B cell (primary cell): ENCODE data around the gene HNRNPU. TPM values are rescaled to one million over a fixed set of nuclear protein-coding genes. Genes with fewer than 3 reads are reported as not detected.

ENCODE experiments used
- ATAC-seq: fragments of 200-7000 bp; cut with Tn5 transposase; one replicate; pipeline ENCODE4 v1.10.0; 2021; ENCODE audit warnings: low read depth, mild to moderate bottlenecking, moderate number of reproducible peaks, moderate library complexity
- CTCF ChIA-PET: fragments of 350-600 bp; sonication (Branson Sonifier 250); formaldehyde crosslinking; loops from one replicate; lab custom pipeline; 2021; ENCODE audit warnings: antibody characterized with exemption, inconsistent platforms; lab: Charles Lee
- POLR2A ChIA-PET: fragments of 350-600 bp; sonication (Branson Sonifier 250); formaldehyde crosslinking; loops from one replicate; lab custom pipeline; 2021; ENCODE audit warnings: antibody characterized with exemption; lab: Charles Lee
- DNase-seq: peaks from one replicate; pipeline ENCODE4 v3.0.0; 2013
- H2AFZ ChIP-seq: 2 replicates; pipeline ENCODE4 v1.6.1; 2012; ENCODE audit warnings: mild to moderate bottlenecking, low read depth, low read length; ENCODE audit not compliant: insufficient read depth, poor library complexity, severe bottlenecking
- H3K27ac ChIP-seq, 2 donors: 1 replicate in 1 of 2; 2 replicates in 1 of 2; pipeline ENCODE4 v1.5.1; 2012 to 2013; ENCODE audit warnings: low read length in 2 of 2, mild to moderate bottlenecking in 2 of 2, moderate library complexity in 1 of 2
- H3K27me3 ChIP-seq, 4 experiments: fragments of 200-600 bp in 1 of 4; sonication (generic) in 1 of 4; replicated peaks in 1 of 4; 1 replicate in 2 of 4; 2 replicates in 2 of 4; pipeline versions ENCODE4 v1.6.1 to v1.7.0; 2013 to 2016; ENCODE audit warnings: low read length in 3 of 4, mild to moderate bottlenecking in 2 of 4, mixed read lengths in 1 of 4, moderate library complexity in 1 of 4; ENCODE audit not compliant: insufficient read depth in 4 of 4, control insufficient read depth in 3 of 4; ENCODE audit errors: control extremely low read depth in 1 of 4
- H3K36me3 ChIP-seq, 2 experiments: replicated peaks in 1 of 2; 1 replicate in 1 of 2; 2 replicates in 1 of 2; pipeline versions ENCODE4 v1.6.1 to v1.7.1; 2013; ENCODE audit warnings: low read length in 1 of 2; ENCODE audit not compliant: insufficient read depth in 2 of 2, control insufficient read depth in 1 of 2; ENCODE audit errors: control extremely low read depth in 1 of 2, extremely low read depth in 1 of 2
- H3K4me1 ChIP-seq, 2 donors: fragments of 200-600 bp in 1 of 2; sonication (generic) in 1 of 2; 1 replicate in 1 of 2; 2 replicates in 1 of 2; pipeline versions ENCODE4 v1.5.1 to v1.6.1; 2013 to 2017; ENCODE audit warnings: low read length in 2 of 2; ENCODE audit not compliant: control insufficient read depth in 2 of 2, insufficient read depth in 2 of 2
- H3K4me2 ChIP-seq: replicated peaks from 2 replicates; pipeline ENCODE3; 2012; ENCODE audit warnings: mild to moderate bottlenecking, low read depth, low read length; ENCODE audit not compliant: poor library complexity, severe bottlenecking
- H3K4me3 ChIP-seq, 5 experiments: fragments of 200-600 bp in 1 of 5; sonication (generic) in 1 of 5; 1 replicate in 3 of 5; 2 replicates in 2 of 5; pipeline versions ENCODE4 v1.5.1 to v1.7.0; 2011 to 2016; ENCODE audit warnings: low read length in 4 of 5, mild to moderate bottlenecking in 4 of 5, low read depth in 2 of 5, control low read depth in 1 of 5, moderate library complexity in 1 of 5; ENCODE audit not compliant: insufficient read depth in 1 of 5; ENCODE audit errors: control extremely low read depth in 1 of 5, extremely low read depth in 1 of 5
- H3K79me2 ChIP-seq: fragments of 200-600 bp; sonication (generic); one replicate; pipeline ENCODE4 v1.6.0; 2016; ENCODE audit warnings: low read length; ENCODE audit not compliant: control insufficient read depth, insufficient read depth
- H3K9ac ChIP-seq: fragments of 200-600 bp; sonication (generic); 2 replicates; pipeline ENCODE4 v1.6.1; 2017; ENCODE audit warnings: mild to moderate bottlenecking, low read length, moderate library complexity
- H3K9me3 ChIP-seq, 3 donors: one replicate each; pipeline versions ENCODE4 v1.6.1 to v1.7.1; 2013; ENCODE audit warnings: low read length in 2 of 3; ENCODE audit not compliant: control insufficient read depth in 2 of 3, insufficient read depth in 1 of 3; ENCODE audit errors: control extremely low read depth in 1 of 3
- H4K20me1 ChIP-seq: 2 replicates; pipeline ENCODE4 v1.6.0; 2012; ENCODE audit warnings: mild to moderate bottlenecking, low read length; ENCODE audit not compliant: insufficient read depth, control insufficient read depth, poor library complexity, severe bottlenecking
- H3K27ac Mint-ChIP-seq: one replicate; pipeline ENCODE4 v1.8.0; 2021; ENCODE audit warnings: mixed read lengths
- H3K27me3 Mint-ChIP-seq: one replicate; pipeline ENCODE4 v1.8.0; 2021; ENCODE audit warnings: mixed read lengths
- H3K4me1 Mint-ChIP-seq: one replicate; pipeline ENCODE4 v1.8.0; 2021; ENCODE audit warnings: mixed read lengths
- H3K4me3 Mint-ChIP-seq: one replicate; pipeline ENCODE4 v1.8.0; 2021; ENCODE audit warnings: mixed read lengths
- H3K9me3 Mint-ChIP-seq: one replicate; pipeline ENCODE4 v1.8.0; 2022; ENCODE audit warnings: mixed read lengths; ENCODE audit not compliant: insufficient read depth
- EZH2 ChIP-seq: IDR thresholded peaks from 2 replicates; pipeline ENCODE4 v1.6.1; 2012; ENCODE audit warnings: borderline replicate concordance, low read depth, mild to moderate bottlenecking, moderate library complexity, low read length; ENCODE audit not compliant: insufficient read depth, poor library complexity, severe bottlenecking
- WGBS: methylation state at CpG from one replicate; pipeline ENCODE4 v1.1.5; 2013; ENCODE audit warnings: missing lambda C conversion rate; ENCODE audit not compliant: insufficient coverage; 5-methylcytosine and 5-hydroxymethylcytosine counted together
- intact Hi-C: fragments of 100-400 bp; cut with micrococcal nuclease; formaldehyde crosslinking; loops from one replicate; pipeline ENCODE4 v1.10.0; 2022
- polyA plus RNA-seq: library from polyadenylated mRNA; depleted of rRNA; stranded (reverse); fragments of >200 nt; gene quantifications from 2 replicates; pipeline ENCODE4 v1.2.3, GENCODE V29; 2012
- total RNA-seq, 2 donors: library from RNA; stranded (reverse); fragments of 120-200 nt in 1 of 2; gene quantifications; 1 replicate in 1 of 2; 2 replicates in 1 of 2; pipeline versions ENCODE4 v1.2.3 to v1.2.4, GENCODE V29; 2013 to 2022
- TF ChIP-seq, protein P1 (sequence below): fragments of 200-600 bp; IDR thresholded peaks from one replicate; pipeline ENCODE4 v1.8.0; 2022; ENCODE audit warnings: antibody characterized with exemption, mild to moderate bottlenecking

The HNRNPU gene
- total and polyA plus RNA-seq, 2 donors (not counting 1 experiment from before 2014, with no cell fraction given) = 95.2 to 406 TPM

DNA sequence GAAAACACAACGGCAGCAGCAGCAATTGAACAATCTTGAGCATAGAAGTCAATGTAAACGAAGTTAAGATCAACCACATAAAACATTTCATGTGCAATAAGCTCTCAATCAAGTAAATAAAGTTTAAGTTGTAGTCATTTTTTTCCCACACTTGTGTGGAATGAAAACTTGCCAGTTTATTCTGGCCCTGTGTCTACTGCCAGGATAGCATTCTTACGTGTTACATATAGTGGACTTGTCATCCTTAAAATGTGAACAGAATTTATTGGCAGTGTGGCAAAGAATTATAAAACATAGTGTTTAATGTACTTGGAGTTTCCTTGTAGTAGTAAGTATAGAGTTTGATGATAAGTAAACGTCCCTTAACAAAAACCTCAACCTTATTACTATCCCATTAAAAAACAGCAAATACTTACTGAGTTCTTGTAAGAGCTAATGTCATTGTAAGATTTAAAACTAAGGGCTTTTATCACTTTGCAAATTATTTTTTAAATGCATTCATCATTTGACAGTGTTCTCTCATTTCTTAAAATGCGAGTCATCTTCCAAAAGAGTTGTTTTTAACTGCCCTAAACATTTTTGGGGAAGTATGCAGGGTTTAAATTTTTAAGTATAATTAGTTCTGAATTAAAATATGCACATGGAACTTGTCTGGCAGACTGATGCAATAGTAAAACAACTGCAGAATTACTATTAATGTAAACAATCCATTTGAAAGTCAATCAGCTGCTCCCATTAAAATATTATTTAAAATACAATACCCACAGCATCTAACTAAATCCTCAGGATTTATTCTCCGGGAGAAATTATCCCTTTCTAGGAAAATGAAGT is 21.0 kb downstream of the HNRNPU start:
- DNase-seq (no peak), ATAC-seq (no peak)
- H3K9me3 ChIP-seq = no peaks in the 10 kb centered on the region
- CTCF ChIA-PET = interaction anchor here (1.2 to 3.3 kb wide), 6 partner anchors 8 to 200 kb away, joined by 4 to 21 read pairs (median 6); partner anchors contain the start of gene COX20
- no peak overlapping the region for H3K9ac ChIP-seq
- no CpG with 5 or more reads among the region's 6 CpGs for WGBS
- intact Hi-C loops = no loop called here
- peaks cover 10 to 63% of the 10 kb centered on the region in 2 experiments for H3K36me3 ChIP-seq
- H3K27me3 Mint-ChIP-seq = no peaks in the 10 kb centered on the region
- peaks cover 0 to 3% of the 10 kb centered on the region in 2 donors for H3K4me1 ChIP-seq
- TF ChIP-seq EZH2 = no peak
- TF ChIP-seq, protein P1, sequence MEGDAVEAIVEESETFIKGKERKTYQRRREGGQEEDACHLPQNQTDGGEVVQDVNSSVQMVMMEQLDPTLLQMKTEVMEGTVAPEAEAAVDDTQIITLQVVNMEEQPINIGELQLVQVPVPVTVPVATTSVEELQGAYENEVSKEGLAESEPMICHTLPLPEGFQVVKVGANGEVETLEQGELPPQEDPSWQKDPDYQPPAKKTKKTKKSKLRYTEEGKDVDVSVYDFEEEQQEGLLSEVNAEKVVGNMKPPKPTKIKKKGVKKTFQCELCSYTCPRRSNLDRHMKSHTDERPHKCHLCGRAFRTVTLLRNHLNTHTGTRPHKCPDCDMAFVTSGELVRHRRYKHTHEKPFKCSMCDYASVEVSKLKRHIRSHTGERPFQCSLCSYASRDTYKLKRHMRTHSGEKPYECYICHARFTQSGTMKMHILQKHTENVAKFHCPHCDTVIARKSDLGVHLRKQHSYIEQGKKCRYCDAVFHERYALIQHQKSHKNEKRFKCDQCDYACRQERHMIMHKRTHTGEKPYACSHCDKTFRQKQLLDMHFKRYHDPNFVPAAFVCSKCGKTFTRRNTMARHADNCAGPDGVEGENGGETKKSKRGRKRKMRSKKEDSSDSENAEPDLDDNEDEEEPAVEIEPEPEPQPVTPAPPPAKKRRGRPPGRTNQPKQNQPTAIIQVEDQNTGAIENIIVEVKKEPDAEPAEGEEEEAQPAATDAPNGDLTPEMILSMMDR = no peak
- POLR2A ChIA-PET = no interaction called here
- no peaks in the 10 kb centered on the region for H4K20me1 ChIP-seq
- H3K79me2 ChIP-seq = peaks cover 48% of the 10 kb centered on the region
- no peak overlapping the region for H3K27ac Mint-ChIP-seq
- H3K27me3 ChIP-seq = no peaks in the 10 kb centered on the region
- peaks cover 26% of the 10 kb centered on the region for H3K4me1 Mint-ChIP-seq
- H3K4me3 ChIP-seq = no peak overlapping the region
- no peak overlapping the region for H3K27ac ChIP-seq
- no peaks in the 10 kb centered on the region for H3K9me3 Mint-ChIP-seq
- H3K4me2 ChIP-seq = no peak overlapping the region
- H2AFZ ChIP-seq = no peak overlapping the region
- no peak overlapping the region for H3K4me3 Mint-ChIP-seq
